ENCODE results near the gene ABI1.

Gene ABI1

GRCh38 chr10:26887611-26888215, 27.0 kb upstream of the ABI1 start:
- H3K4me3 ChIP-seq (ENCODE audit: low read depth, low read length): no peak overlapping the region
- no peaks in the 10 kb centered on the region for H3K27me3 ChIP-seq (replicated peaks)
- no peak for DNase-seq
- no peaks in the 10 kb centered on the region for H3K36me3 ChIP-seq (replicated peaks)
- in situ Hi-C loops (cut with HindIII; ENCODE audit: low pct_ligation_motif_present, low sequenced_read_pairs): no loop called here
- no peak for TF ChIP-seq CTCF (IDR thresholded peaks at IDR 0.05; ENCODE audit: low read depth, low read length, missing control alignments)
- H3K27ac ChIP-seq: no peak overlapping the region

GRCh38 chr10:26881600-26882331, 21.0 kb upstream of the ABI1 start:
- peak; percentile 20 for DNase-seq

GRCh38 chr10:26879744-26880143, 19.0 kb upstream of the ABI1 start:
- DNase-seq: no peak
- Histone ChIP-seq H3K4me3 (ENCODE audit: low read depth, low read length) (no peak overlapping the region), H3K36me3 (replicated peaks) (no peaks in the 10 kb centered on the region), H3K27me3 (replicated peaks) (no peaks in the 10 kb centered on the region), H3K27ac (no peak overlapping the region)
- in situ Hi-C loops (cut with HindIII; ENCODE audit: low pct_ligation_motif_present, low sequenced_read_pairs): no loop called here
- no peak for TF ChIP-seq CTCF (IDR thresholded peaks at IDR 0.05; ENCODE audit: low read depth, low read length, missing control alignments)

More at GRCh38 chr10:26881600-26882331, 21.0 kb upstream of the ABI1 start:
- H3K4me3 ChIP-seq (ENCODE audit: low read depth, low read length): no peak overlapping the region
- H3K36me3 ChIP-seq (replicated peaks): no peaks in the 10 kb centered on the region
- TF ChIP-seq CTCF (IDR thresholded peaks at IDR 0.05; ENCODE audit: low read depth, low read length, missing control alignments): peak; percentile 76
- H3K27me3 ChIP-seq (replicated peaks): no peaks in the 10 kb centered on the region
- in situ Hi-C loops (cut with HindIII; ENCODE audit: low pct_ligation_motif_present, low sequenced_read_pairs): no loop called here
- H3K27ac ChIP-seq: no peak overlapping the region

GRCh38 chr10:26870766-26871165, 10.0 kb upstream of the ABI1 start:
- DNase-seq: no peak
- Histone ChIP-seq H3K36me3 (replicated peaks) (no peaks in the 10 kb centered on the region), H3K27me3 (replicated peaks) (no peaks in the 10 kb centered on the region), H3K4me3 (ENCODE audit: low read depth, low read length) (no peak overlapping the region), H3K27ac (no peak overlapping the region)
- TF ChIP-seq CTCF (IDR thresholded peaks at IDR 0.05; ENCODE audit: low read depth, low read length, missing control alignments): no peak
- in situ Hi-C loops (cut with HindIII; ENCODE audit: low pct_ligation_motif_present, low sequenced_read_pairs): no loop called here

GRCh38 chr10:26869528-26869927, 8.8 kb upstream of the ABI1 start:
- Histone ChIP-seq H3K27ac (no peak overlapping the region), H3K27me3 (replicated peaks) (no peaks in the 10 kb centered on the region), H3K36me3 (replicated peaks) (no peaks in the 10 kb centered on the region), H3K4me3 (ENCODE audit: low read depth, low read length) (no peak overlapping the region)
- in situ Hi-C loops (cut with HindIII; ENCODE audit: low pct_ligation_motif_present, low sequenced_read_pairs): no loop called here
- no peak for DNase-seq
- no peak for TF ChIP-seq CTCF (IDR thresholded peaks at IDR 0.05; ENCODE audit: low read depth, low read length, missing control alignments)
